Measurements from ENCODE around the gene DSTYK. TPM values are rescaled to one million over a fixed set of nuclear protein-coding genes. Genes with fewer than 3 reads are reported as not detected.

The DSTYK gene
- total and polyA plus RNA-seq, 2 donors (not counting 3 experiments of a cell fraction or from before 2014, with no cell fraction given) = 3.6 to 8.7 TPM

DNA sequence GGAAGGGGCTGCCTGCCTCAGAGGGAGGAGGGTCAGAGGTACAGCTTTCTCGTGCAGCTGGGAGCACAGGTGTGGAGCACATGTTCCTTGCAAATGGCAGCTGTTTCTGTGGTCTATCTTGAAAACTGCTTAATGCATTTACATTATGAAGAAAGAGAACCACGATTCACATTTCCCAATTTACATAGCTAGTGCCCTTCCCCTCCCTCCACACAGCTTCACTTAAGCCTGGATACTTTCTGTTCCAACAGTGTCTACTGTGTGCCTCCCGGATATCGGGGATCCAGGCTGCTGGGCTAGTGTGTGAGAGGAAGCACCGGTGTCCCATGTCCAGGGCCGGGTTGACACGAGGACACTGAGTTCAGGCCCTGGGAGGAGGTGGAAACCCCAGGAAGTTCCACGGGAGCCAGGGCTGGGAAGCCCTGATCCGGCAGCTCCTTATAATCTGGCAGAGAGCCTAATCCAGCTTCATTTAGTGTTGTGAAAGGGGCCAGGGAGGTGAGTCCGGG lies 47.9 kb upstream of the DSTYK start:
- no peak overlapping the region for H3K27ac ChIP-seq (ENCODE audit: insufficient read depth, low read depth, low read length)
- H3K9me1 ChIP-seq (replicated peaks; ENCODE audit: control insufficient read depth, extremely low read depth, insufficient read depth, low read length) = no peaks in the 10 kb centered on the region
- H3K4me1 ChIP-seq (ENCODE audit: control insufficient read depth, extremely low read depth, insufficient read depth, low read length) = peaks cover 18% of the 10 kb centered on the region
- H3K27me3 ChIP-seq (ENCODE audit: control insufficient read depth in 2 of 2, insufficient read depth in 2 of 2, low read length in 2 of 2) = no peaks in the 10 kb centered on the region
- no peak overlapping the region for H2AFZ ChIP-seq (ENCODE audit: low read depth, low read length)
- no peak overlapping the region for H3K9ac ChIP-seq (replicated peaks; ENCODE audit: extremely low read depth, insufficient read depth, low read length)
- no peaks in the 10 kb centered on the region for H4K20me1 ChIP-seq (replicated peaks; ENCODE audit: control insufficient read depth, extremely low read depth, insufficient read depth, low read length)
- intact Hi-C loops (cut with micrococcal nuclease) (no loop called here), dilution Hi-C loops (cut with MboI; ENCODE audit: extremely low pct_ligation_motif_present, low sequenced_read_pairs) (no loop called here)
- H3K4me2 ChIP-seq (ENCODE audit: insufficient read depth, low read length) = no peak overlapping the region
- FAIRE-seq (no peak), DNase-seq (ENCODE audit: low read depth, low spot score) (no peak)
- BruUV-seq (replicated peaks) = no TSS peak
- POLR2A ChIA-PET = no interaction called here
- TF ChIP-seq GATA2 (IDR thresholded peaks at IDR 0.05; ENCODE audit: insufficient read depth, insufficient read length, low read depth, low read length) (no peak), CTCF (IDR thresholded peaks at IDR 0.05; ENCODE audit: extremely low read depth in 1 of 2, insufficient read depth in 1 of 2, low read depth in 1 of 2, low read length in 2 of 2) (no peak), POLR2A (IDR thresholded peaks at IDR 0.05; ENCODE audit: low read depth, low read length) (no peak), MYC (IDR thresholded peaks at IDR 0.05; ENCODE audit: low read depth, low read length) (no peak), JUN (IDR thresholded peaks at IDR 0.05; ENCODE audit: borderline replicate concordance, insufficient read depth, insufficient read length, low read depth) (no peak)
- CTCF ChIA-PET = interaction anchor here (0.9 to 7.2 kb wide), 10 partner anchors 11 to 467 kb away, joined by 3 to 113 read pairs (median 6); no protein-coding TSS in a partner anchor
- no peaks in the 10 kb centered on the region for H3K36me3 ChIP-seq (ENCODE audit: control insufficient read depth in 2 of 2, extremely low read depth in 1 of 2, insufficient read depth in 2 of 2, low read length in 2 of 2)
- H3K9me3 ChIP-seq (replicated peaks; ENCODE audit: control insufficient read depth, insufficient read depth, low read length) = no peaks in the 10 kb centered on the region
- no peaks in the 10 kb centered on the region for H3K79me2 ChIP-seq (ENCODE audit: control insufficient read depth, insufficient read depth, low read length)
- no peak overlapping the region for H3K4me3 ChIP-seq (replicated peaks in 1 of 3; ENCODE audit: insufficient read depth in 1 of 3, low read depth in 1 of 3, low read length in 3 of 3)

DNA sequence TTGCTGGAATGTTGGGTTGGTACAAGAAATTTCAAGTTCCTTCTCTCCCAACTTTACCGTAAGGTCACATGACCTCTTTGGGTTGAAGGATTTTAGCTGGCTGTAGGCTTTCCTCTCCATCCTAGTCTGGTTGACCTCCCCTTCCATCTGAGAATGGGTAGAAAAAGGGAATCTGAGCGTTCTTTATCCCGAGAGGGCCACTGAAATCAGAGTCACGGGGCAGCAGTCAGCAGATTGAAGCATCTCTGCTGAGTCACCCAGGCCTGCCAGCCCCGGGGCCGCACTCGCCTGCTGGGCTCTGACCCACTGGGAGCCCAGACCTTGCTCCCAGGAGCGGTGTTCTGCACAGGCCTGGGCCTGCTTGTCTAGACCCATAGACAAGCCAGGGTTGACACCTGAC lies 47.2 kb upstream of the DSTYK start:
- ChIA-PET CTCF (interaction anchor here (0.9 to 7.2 kb wide), 10 partner anchors 15 to 467 kb away, joined by 3 to 113 read pairs (median 5); no protein-coding TSS in a partner anchor), POLR2A (no interaction called here)
- H2AFZ ChIP-seq (ENCODE audit: low read depth, low read length) = no peak overlapping the region
- H3K4me3 ChIP-seq (replicated peaks in 1 of 3; ENCODE audit: insufficient read depth in 1 of 3, low read depth in 1 of 3, low read length in 3 of 3) = no peak overlapping the region
- H3K9me3 ChIP-seq (replicated peaks; ENCODE audit: control insufficient read depth, insufficient read depth, low read length) = no peaks in the 10 kb centered on the region
- DNase-seq (ENCODE audit: low read depth, low spot score) (no peak), FAIRE-seq (no peak)
- H3K4me1 ChIP-seq (ENCODE audit: control insufficient read depth, extremely low read depth, insufficient read depth, low read length) = peaks cover 18% of the 10 kb centered on the region
- H3K27me3 ChIP-seq (ENCODE audit: control insufficient read depth in 2 of 2, insufficient read depth in 2 of 2, low read length in 2 of 2) = no peaks in the 10 kb centered on the region
- TF ChIP-seq MYC (IDR thresholded peaks at IDR 0.05; ENCODE audit: low read depth, low read length) (no peak), POLR2AphosphoS5 (IDR thresholded peaks at IDR 0.05; ENCODE audit: insufficient read depth, low read depth, low read length) (no peak), POLR2A (IDR thresholded peaks at IDR 0.05; ENCODE audit: low read depth, low read length) (no peak)
- no peaks in the 10 kb centered on the region for H4K20me1 ChIP-seq (replicated peaks; ENCODE audit: control insufficient read depth, extremely low read depth, insufficient read depth, low read length)
- no peak overlapping the region for H3K4me2 ChIP-seq (ENCODE audit: insufficient read depth, low read length)
- no peaks in the 10 kb centered on the region for H3K36me3 ChIP-seq (ENCODE audit: control insufficient read depth in 2 of 2, extremely low read depth in 1 of 2, insufficient read depth in 2 of 2, low read length in 2 of 2)
- intact Hi-C loops (cut with micrococcal nuclease) (no loop called here), dilution Hi-C loops (cut with MboI; ENCODE audit: extremely low pct_ligation_motif_present, low sequenced_read_pairs) (no loop called here)
- no peaks in the 10 kb centered on the region for H3K9me1 ChIP-seq (replicated peaks; ENCODE audit: control insufficient read depth, extremely low read depth, insufficient read depth, low read length)
- no TSS peak for BruUV-seq (replicated peaks)
- H3K9ac ChIP-seq (replicated peaks; ENCODE audit: extremely low read depth, insufficient read depth, low read length) = no peak overlapping the region
- H3K27ac ChIP-seq (ENCODE audit: insufficient read depth, low read depth, low read length) = no peak overlapping the region
- H3K79me2 ChIP-seq (ENCODE audit: control insufficient read depth, insufficient read depth, low read length) = no peaks in the 10 kb centered on the region
